ENCODE results near the gene LCA5L.

LCA5L gene

GRCh38 chr21:39468559-39468958, 23.0 kb upstream of the LCA5L start:
- Histone ChIP-seq H3K4me3 (ENCODE audit: low read depth, low read length) (no peak overlapping the region), H3K27me3 (ENCODE audit: insufficient read depth, low read depth, severe bottlenecking) (no peaks in the 10 kb centered on the region), H3K9me3 (ENCODE audit: severe bottlenecking) (no peaks in the 10 kb centered on the region), H3K36me3 (no peaks in the 10 kb centered on the region), H3K27ac (no peak overlapping the region)
- no peak for TF ChIP-seq CTCF (IDR thresholded peaks at IDR 0.05; ENCODE audit: low read depth, low read length)
- no peak for DNase-seq

GRCh38 chr21:39467746-39468145, 22.2 kb upstream of the LCA5L start:
- Histone ChIP-seq H3K27me3 (ENCODE audit: insufficient read depth, low read depth, severe bottlenecking) (no peaks in the 10 kb centered on the region), H3K36me3 (no peaks in the 10 kb centered on the region), H3K27ac (no peak overlapping the region), H3K4me3 (ENCODE audit: low read depth, low read length) (no peak overlapping the region), H3K9me3 (ENCODE audit: severe bottlenecking) (no peaks in the 10 kb centered on the region)
- no peak for TF ChIP-seq CTCF (IDR thresholded peaks at IDR 0.05; ENCODE audit: low read depth, low read length)
- no peak for DNase-seq

- no peaks in the 10 kb centered on the region for H3K27me3 ChIP-seq (ENCODE audit: insufficient read depth, low read depth, severe bottlenecking)
- H3K27ac ChIP-seq, result no peak overlapping the region
- no peaks in the 10 kb centered on the region for H3K9me3 ChIP-seq (ENCODE audit: severe bottlenecking)
- DNase-seq, result no peak
- H3K4me3 ChIP-seq (ENCODE audit: low read depth, low read length), result no peak overlapping the region
- TF ChIP-seq CTCF (IDR thresholded peaks at IDR 0.05; ENCODE audit: low read depth, low read length), result no peak
- no peaks in the 10 kb centered on the region for H3K36me3 ChIP-seq
Measured at GRCh38 chr21:39466584-39466983, 21.0 kb upstream of the LCA5L start.

GRCh38 chr21:39463308-39463707, 17.7 kb upstream of the LCA5L start:
- H3K36me3 ChIP-seq, result no peaks in the 10 kb centered on the region
- no peak for DNase-seq
- TF ChIP-seq CTCF (IDR thresholded peaks at IDR 0.05; ENCODE audit: low read depth, low read length), result no peak
- H3K4me3 ChIP-seq (ENCODE audit: low read depth, low read length), result no peak overlapping the region
- H3K9me3 ChIP-seq (ENCODE audit: severe bottlenecking), result no peaks in the 10 kb centered on the region
- H3K27ac ChIP-seq, result no peak overlapping the region
- H3K27me3 ChIP-seq (ENCODE audit: insufficient read depth, low read depth, severe bottlenecking), result no peaks in the 10 kb centered on the region

- no peaks in the 10 kb centered on the region for H3K36me3 ChIP-seq
Measured at GRCh38 chr21:39461419-39461818, 15.8 kb upstream of the LCA5L start.

More at GRCh38 chr21:39461419-39461818, 15.8 kb upstream of the LCA5L start:
- Histone ChIP-seq H3K4me3 (ENCODE audit: low read depth, low read length) (no peak overlapping the region), H3K27ac (no peak overlapping the region), H3K27me3 (ENCODE audit: insufficient read depth, low read depth, severe bottlenecking) (no peaks in the 10 kb centered on the region), H3K9me3 (ENCODE audit: severe bottlenecking) (no peaks in the 10 kb centered on the region)
- DNase-seq, result no peak
- TF ChIP-seq CTCF (IDR thresholded peaks at IDR 0.05; ENCODE audit: low read depth, low read length), result no peak
